Activated CD4-positive, alpha-beta T cell treated with anti-CD3 and anti-CD28 coated beads, Interleukin-2, amount 50 U/mL, for 24 hours (primary cell): Measurements from ENCODE around the gene FILIP1L.
"Not testable (repeated sequence)": the region's sequence is repeated elsewhere in the genome, so short reads cannot be mapped to it uniquely, and the experiment has no call there.

ENCODE experiments used
- DNase-seq, 2 donors: peaks; one replicate each; pipeline ENCODE4 v3.0.0-alpha.2; 2020; ENCODE audit warnings: low read depth in 1 of 2, low spot score in 1 of 2

Gene FILIP1L

GRCh38 chr3:100099621-100100020, 14.7 kb downstream of the FILIP1L start:
- no peak for DNase-seq

GRCh38 chr3:100098784-100099070, 15.6 kb downstream of the FILIP1L start:
- no peak for DNase-seq

GRCh38 chr3:100097919-100098783, 16.1 kb downstream of the FILIP1L start:
- no peak for DNase-seq

GRCh38 chr3:100096866-100097265, 17.4 kb downstream of the FILIP1L start:
- no peak for DNase-seq

- DNase-seq, result not testable (repeated sequence)
Measured at GRCh38 chr3:100096286-100096685, 18.0 kb downstream of the FILIP1L start.

GRCh38 chr3:100093831-100094230, 20.5 kb downstream of the FILIP1L start:
- no peak for DNase-seq

GRCh38 chr3:100090669-100091005, 23.7 kb downstream of the FILIP1L start:
- DNase-seq, result no peak

GRCh38 chr3:100089812-100090668, 24.3 kb downstream of the FILIP1L start:
- DNase-seq, result no peak

GRCh38 chr3:100088735-100089368, 25.4 kb downstream of the FILIP1L start:
- no peak for DNase-seq

GRCh38 chr3:100087198-100087597, 27.1 kb downstream of the FILIP1L start:
- no peak for DNase-seq

GRCh38 chr3:100086401-100086800, 27.9 kb downstream of the FILIP1L start:
- no peak for DNase-seq

GRCh38 chr3:100084100-100084806, 30.0 kb downstream of the FILIP1L start:
- DNase-seq, result no peak

- DNase-seq, result no peak
Measured at GRCh38 chr3:100083209-100083608, 31.1 kb downstream of the FILIP1L start.

- no peak for DNase-seq
Measured at GRCh38 chr3:100082714-100083113, 31.6 kb downstream of the FILIP1L start.

- no peak for DNase-seq
Measured at GRCh38 chr3:100081986-100082692, 32.2 kb downstream of the FILIP1L start.

- DNase-seq, result no peak
Measured at GRCh38 chr3:100081311-100081710, 33.0 kb downstream of the FILIP1L start.

- DNase-seq, result no peak
Measured at GRCh38 chr3:100080573-100080972, 33.7 kb downstream of the FILIP1L start.

GRCh38 chr3:100079328-100079727, 35.0 kb downstream of the FILIP1L start:
- no peak for DNase-seq

GRCh38 chr3:100076731-100077529, 37.4 kb downstream of the FILIP1L start:
- no peak for DNase-seq
